B cell (primary cell): ENCODE data around the gene LDB3.

Source experiments
- CTCF ChIP-seq: fragments of 200-600 bp; IDR thresholded peaks from one replicate; pipeline ENCODE4 v1.8.0; 2022; ENCODE audit warnings: antibody characterized with exemption, mild to moderate bottlenecking
- EZH2 ChIP-seq: IDR thresholded peaks from 2 replicates; pipeline ENCODE4 v1.6.1; 2012; ENCODE audit warnings: borderline replicate concordance, low read depth, mild to moderate bottlenecking, moderate library complexity, low read length; ENCODE audit not compliant: insufficient read depth, poor library complexity, severe bottlenecking

- TF ChIP-seq CTCF (no peak), EZH2 (no peak)
These were observed 81.5 kb downstream of the LDB3 start for GRCh38 chr10:86749854-86750253.
